Retinal pigment epithelial cell (primary cell): Measurements from ENCODE around the gene TRH.
A peak's percentile ranks its signal among the peaks of the same experiment; 100 is the strongest.

ENCODE experiments used
- DNase-seq: peaks from one replicate; pipeline ENCODE4 v3.0.0-alpha.2; 2010; ENCODE audit warnings: low read depth
- H3K4me3 ChIP-seq: 2 replicates; pipeline ENCODE4 v1.5.1; 2011; ENCODE audit warnings: mild to moderate bottlenecking, low read length, control low read depth, moderate library complexity
- TF ChIP-seq, protein P1 (sequence below): conservative IDR thresholded peaks from 2 replicates; pipeline ENCODE4 v1.5.1; 2011; ENCODE audit warnings: low read depth, low read length, control low read depth, inconsistent platforms

Gene TRH

DNA sequence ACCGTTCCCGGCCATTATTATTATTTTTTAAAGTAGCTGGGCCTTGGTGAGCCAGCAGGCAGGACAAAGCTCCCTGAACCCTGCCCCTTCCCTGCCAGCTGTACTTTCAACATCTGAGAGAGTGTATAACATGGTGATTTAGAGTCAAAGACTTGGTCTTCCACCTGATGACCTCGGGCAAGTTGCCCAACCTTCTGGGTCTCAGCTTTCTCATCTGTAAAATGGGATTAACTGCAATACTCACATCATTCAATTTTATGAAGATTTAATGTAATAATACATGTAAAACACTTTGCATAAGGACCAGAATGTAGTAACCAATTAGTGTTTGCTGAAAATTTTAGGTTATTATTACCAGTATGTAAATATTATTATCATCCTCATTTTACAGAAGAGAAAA lies 11.9 kb upstream of the TRH start:
- H3K4me3 ChIP-seq, result no peak overlapping the region
- no peak for DNase-seq
- TF ChIP-seq, protein P1, sequence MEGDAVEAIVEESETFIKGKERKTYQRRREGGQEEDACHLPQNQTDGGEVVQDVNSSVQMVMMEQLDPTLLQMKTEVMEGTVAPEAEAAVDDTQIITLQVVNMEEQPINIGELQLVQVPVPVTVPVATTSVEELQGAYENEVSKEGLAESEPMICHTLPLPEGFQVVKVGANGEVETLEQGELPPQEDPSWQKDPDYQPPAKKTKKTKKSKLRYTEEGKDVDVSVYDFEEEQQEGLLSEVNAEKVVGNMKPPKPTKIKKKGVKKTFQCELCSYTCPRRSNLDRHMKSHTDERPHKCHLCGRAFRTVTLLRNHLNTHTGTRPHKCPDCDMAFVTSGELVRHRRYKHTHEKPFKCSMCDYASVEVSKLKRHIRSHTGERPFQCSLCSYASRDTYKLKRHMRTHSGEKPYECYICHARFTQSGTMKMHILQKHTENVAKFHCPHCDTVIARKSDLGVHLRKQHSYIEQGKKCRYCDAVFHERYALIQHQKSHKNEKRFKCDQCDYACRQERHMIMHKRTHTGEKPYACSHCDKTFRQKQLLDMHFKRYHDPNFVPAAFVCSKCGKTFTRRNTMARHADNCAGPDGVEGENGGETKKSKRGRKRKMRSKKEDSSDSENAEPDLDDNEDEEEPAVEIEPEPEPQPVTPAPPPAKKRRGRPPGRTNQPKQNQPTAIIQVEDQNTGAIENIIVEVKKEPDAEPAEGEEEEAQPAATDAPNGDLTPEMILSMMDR, result no peak

DNA sequence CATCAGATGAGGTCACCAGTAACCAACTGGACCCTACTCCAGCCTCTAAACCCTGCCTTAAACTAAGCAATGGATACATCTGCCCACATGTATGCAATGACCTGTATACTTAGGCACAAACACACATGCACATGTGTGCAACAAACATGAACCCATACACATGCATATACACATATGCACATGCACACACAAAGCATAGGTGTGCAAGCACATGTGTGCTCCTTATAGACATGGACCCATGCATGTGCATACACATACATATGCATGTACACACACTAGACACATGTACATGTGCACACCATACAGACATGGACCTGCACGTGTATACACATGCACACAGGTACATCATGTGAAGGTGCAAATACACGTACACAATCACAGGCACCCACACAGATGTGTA lies 8.6 kb upstream of the TRH start:
- no peak for DNase-seq
- TF ChIP-seq, protein P1, result no peak

DNA sequence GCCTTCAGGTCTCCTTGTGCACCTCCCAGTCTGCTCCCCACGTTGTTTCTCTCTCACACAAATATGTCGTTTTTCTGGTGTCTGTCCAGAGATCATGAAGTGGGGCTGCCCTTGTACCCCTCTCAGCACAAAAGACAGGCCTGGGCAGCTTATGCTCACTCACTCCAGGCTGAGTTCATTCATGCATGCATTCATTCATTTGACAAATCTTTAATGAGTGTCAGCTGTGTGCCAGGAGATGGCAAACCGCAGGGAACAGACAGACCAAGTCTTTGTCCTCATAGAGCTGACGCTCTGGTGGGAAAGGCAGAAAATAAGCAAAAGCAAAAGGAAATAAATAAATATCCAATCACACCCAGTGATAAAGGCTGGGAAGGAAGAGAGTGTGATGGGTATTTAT lies 7.6 kb upstream of the TRH start:
- TF ChIP-seq, protein P1, result no peak
- peak; percentile 39 for DNase-seq

More for the DNA sequence above, 8.6 kb upstream of the TRH start:
- no peak overlapping the region for H3K4me3 ChIP-seq

DNA sequence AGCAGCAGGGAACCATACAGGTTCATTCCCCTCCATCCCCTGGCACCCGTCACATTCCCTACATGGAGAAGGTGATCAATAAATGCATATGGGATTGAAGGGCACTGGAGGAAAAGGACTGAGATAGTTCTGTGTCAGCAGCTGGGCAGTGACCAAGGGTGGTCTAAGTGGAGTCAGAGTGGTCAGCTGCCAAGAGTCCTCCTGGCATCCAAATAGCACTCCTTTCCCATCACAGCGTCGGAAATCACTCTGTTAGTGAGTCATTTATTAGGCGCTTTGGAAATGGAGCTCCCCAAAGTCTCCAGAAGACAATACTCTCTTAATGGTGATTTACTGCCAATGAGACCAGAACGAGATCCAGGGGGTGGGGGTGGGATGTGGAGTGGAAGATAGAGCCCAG lies 6.8 kb upstream of the TRH start:
- no peak overlapping the region for H3K4me3 ChIP-seq
- TF ChIP-seq, protein P1, result no peak
- DNase-seq, result no peak

More for the DNA sequence above, 7.6 kb upstream of the TRH start:
- no peak overlapping the region for H3K4me3 ChIP-seq

DNA sequence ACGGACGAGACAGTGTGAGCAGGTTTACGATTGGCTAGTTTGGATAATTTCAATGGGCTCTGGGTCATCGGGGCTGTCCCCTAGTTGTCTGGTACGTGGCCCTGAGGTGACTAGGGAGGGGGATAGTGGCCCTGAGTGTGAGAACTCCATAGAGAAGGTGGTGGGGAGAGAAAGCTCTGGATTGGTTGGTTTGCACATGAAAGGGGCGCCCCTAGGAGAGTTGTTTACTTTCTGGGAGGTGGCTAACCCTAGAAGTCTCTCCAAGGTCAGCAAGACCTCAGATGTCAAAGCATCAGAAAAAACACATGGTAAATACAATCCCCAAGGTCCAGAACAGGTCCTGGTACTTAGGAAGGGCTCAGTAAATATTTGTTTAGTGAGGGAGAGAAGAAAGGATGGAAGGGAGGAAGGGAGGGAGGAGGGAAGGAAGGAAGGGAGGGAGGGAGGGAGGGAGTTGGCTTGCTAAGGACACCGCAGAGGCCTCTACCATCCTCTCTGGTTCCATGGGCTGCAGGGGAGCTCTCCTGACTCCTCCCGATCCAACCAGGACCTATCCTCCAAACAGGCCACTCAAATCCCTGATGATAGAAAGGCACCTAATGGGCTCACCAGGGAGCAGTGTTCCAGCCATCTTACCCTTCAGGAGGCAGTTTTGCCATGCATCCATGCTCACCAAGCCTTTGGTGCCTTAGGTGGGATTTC lies 3.0 kb upstream of the TRH start:
- TF ChIP-seq, protein P1, result no peak
- no peak for DNase-seq
- no peak overlapping the region for H3K4me3 ChIP-seq

DNA sequence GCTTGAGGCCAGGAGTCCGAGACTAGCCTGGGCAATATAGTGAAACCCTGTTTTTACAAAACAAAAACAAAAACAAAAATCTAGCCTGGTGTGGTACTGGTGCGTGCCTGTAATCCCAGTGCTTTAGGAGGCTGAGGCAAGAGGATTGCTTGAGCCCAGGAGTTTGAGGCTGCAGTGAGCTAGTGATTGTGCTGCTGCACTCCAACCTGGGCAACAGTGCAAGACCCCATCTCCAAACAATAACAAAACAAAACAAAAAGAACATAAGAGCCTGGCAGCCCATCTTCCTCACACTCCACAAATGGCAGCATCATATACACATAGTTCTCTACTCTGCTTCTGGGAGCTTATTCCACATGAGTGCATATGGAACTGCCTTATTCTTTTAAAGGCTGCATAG lies 2.2 kb upstream of the TRH start:
- no peak overlapping the region for H3K4me3 ChIP-seq
- TF ChIP-seq, protein P1, result no peak
- DNase-seq, result no peak

DNA sequence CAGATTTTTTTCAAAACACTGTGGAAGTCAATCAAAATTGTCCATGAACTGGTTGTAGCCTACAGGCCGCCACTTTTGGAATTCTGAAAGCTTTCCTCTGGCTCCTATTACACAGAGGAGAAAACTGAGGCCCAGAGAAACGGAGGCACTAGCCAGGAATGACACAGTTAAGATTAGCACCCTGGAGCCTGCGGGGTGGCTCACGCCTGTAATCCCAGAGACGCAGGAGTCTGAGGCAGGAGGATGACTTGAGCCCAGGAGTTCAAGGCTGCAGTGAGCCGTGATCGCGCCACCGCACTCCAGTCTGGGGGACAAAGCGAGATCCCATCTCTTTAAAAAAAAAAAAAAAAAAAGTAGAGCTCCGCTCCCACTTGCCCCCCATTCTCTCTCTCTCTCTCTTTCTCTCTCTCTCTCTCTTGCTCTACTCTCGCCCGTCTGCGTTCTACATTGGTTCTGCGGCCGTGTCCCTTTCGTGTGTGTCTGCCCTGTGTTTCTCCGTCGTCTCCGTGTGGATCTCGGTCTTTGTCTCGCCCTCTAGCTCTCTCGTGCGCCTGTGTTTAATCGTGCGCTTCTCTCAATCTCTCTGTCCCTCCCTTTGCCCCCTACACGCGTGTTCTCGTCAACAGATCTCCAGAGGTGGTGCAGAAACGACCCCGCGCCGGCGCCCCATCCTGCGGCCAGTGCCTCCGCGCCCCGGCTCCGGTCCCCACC lies 512 bp upstream of the TRH start:
- H3K4me3 ChIP-seq, result no peak overlapping the region
- DNase-seq, result no peak
- TF ChIP-seq, protein P1, result no peak
